Fibroblast of lung (primary cell): ENCODE measurements around the gene FSD1.

Experiments
- CTCF ChIP-seq, 2 donors: IDR thresholded peaks in 1 of 2; conservative IDR thresholded peaks in 1 of 2; 1 replicate in 1 of 2; 2 replicates in 1 of 2; pipeline ENCODE4 v1.5.1; 2011 to 2012; ENCODE audit warnings: low read length in 2 of 2, control low read depth in 1 of 2, inconsistent platforms in 1 of 2, low read depth in 1 of 2, mild to moderate bottlenecking in 1 of 2
- EZH2 ChIP-seq: IDR thresholded peaks from 2 replicates; pipeline ENCODE4 v1.5.1; 2012; ENCODE audit warnings: low read length, control low read depth, mild to moderate bottlenecking; ENCODE audit errors: missing control alignments

GRCh38 chr19:4303819-4304537 is 420 bp upstream of the FSD1 start:
- no peak for TF ChIP-seq CTCF (conservative IDR thresholded peaks at IDR 0.05 in 1 of 2, IDR thresholded peaks at IDR 0.05 in 1 of 2; ENCODE audit: low read depth in 1 of 2, low read length in 2 of 2)
- TF ChIP-seq EZH2 = no peak
